GM18498 (cell line): ENCODE data around the gene DNM1L.
"Not testable (repeated sequence)": the region's sequence is repeated elsewhere in the genome, so short reads cannot be mapped to it uniquely, and the experiment has no call there.

Source experiments
- ATAC-seq: cut with Tn5 transposase; IDR thresholded peaks from one replicate; pipeline ENCODE4 v1.9.1; 2021; ENCODE audit warnings: mild to moderate bottlenecking, moderate library complexity; ENCODE audit not compliant: unreplicated experiment

Gene DNM1L

GRCh38 chr12:32695787-32696186, 16.7 kb downstream of the DNM1L start:
- ATAC-seq: no peak

GRCh38 chr12:32697445-32697844, 18.3 kb downstream of the DNM1L start:
- ATAC-seq: no peak

GRCh38 chr12:32698285-32698684, 19.2 kb downstream of the DNM1L start:
- ATAC-seq: no peak

GRCh38 chr12:32699437-32699836, 20.3 kb downstream of the DNM1L start:
- ATAC-seq: not testable (repeated sequence)

- ATAC-seq: no peak
Observed at GRCh38 chr12:32702473-32702872, 23.4 kb downstream of the DNM1L start.

- no peak for ATAC-seq
Observed at GRCh38 chr12:32702946-32703345, 23.8 kb downstream of the DNM1L start.

GRCh38 chr12:32705783-32706182, 26.7 kb downstream of the DNM1L start:
- ATAC-seq: no peak

GRCh38 chr12:32706335-32707024, 27.4 kb downstream of the DNM1L start:
- ATAC-seq: no peak

GRCh38 chr12:32708926-32709325, 29.8 kb downstream of the DNM1L start:
- no peak for ATAC-seq

- no peak for ATAC-seq
Observed at GRCh38 chr12:32714772-32715171, 35.7 kb downstream of the DNM1L start.

GRCh38 chr12:32718926-32719325, 39.8 kb downstream of the DNM1L start:
- ATAC-seq: no peak

- not testable (repeated sequence) for ATAC-seq
Observed at GRCh38 chr12:32725308-32725707, 46.2 kb downstream of the DNM1L start.

GRCh38 chr12:32726286-32726685, 47.2 kb downstream of the DNM1L start:
- no peak for ATAC-seq

- no peak for ATAC-seq
Observed at GRCh38 chr12:32727237-32727636, 48.1 kb downstream of the DNM1L start.

- no peak for ATAC-seq
Observed at GRCh38 chr12:32734952-32735351, 55.9 kb downstream of the DNM1L start.

- ATAC-seq: no peak
Observed at GRCh38 chr12:32736445-32736844, 57.3 kb downstream of the DNM1L start.

- no peak for ATAC-seq
Observed at GRCh38 chr12:32737715-32738114, 58.6 kb downstream of the DNM1L start.

GRCh38 chr12:32739279-32739678, 60.2 kb downstream of the DNM1L start:
- no peak for ATAC-seq

GRCh38 chr12:32742133-32742532, 63.0 kb downstream of the DNM1L start:
- no peak for ATAC-seq

- ATAC-seq: no peak
Observed at GRCh38 chr12:32743264-32743663, 64.2 kb downstream of the DNM1L start.

GRCh38 chr12:32753605-32754004, 74.5 kb downstream of the DNM1L start:
- ATAC-seq: no peak

GRCh38 chr12:32754111-32754510, 75.0 kb downstream of the DNM1L start:
- ATAC-seq: no peak

- ATAC-seq: peak; percentile 74
Observed at GRCh38 chr12:32755051-32755653, 76.1 kb downstream of the DNM1L start.
